Fibroblast of villous mesenchyme (primary cell): ENCODE measurements around the gene SBK2. TPM values are rescaled to one million over a fixed set of nuclear protein-coding genes. Genes with fewer than 3 reads are reported as not detected.

Source experiments
- DNase-seq: peaks from one replicate; pipeline ENCODE4 v3.0.0-alpha.2; 2010; ENCODE audit warnings: low read depth
- H3K4me3 ChIP-seq: 2 replicates; pipeline ENCODE4 v1.5.1; 2011; ENCODE audit warnings: low read depth, mild to moderate bottlenecking, low read length
- CTCF ChIP-seq: IDR thresholded peaks from 2 replicates; pipeline ENCODE4 v1.5.1; 2012; ENCODE audit warnings: low read depth, mild to moderate bottlenecking, low read length; ENCODE audit not compliant: insufficient read depth
- total RNA-seq: library from RNA; depleted of rRNA; stranded (reverse); fragments of >200 nt; gene quantifications from 2 replicates; pipeline ENCODE4 v1.2.3, GENCODE V29; 2012

Gene SBK2
- total RNA-seq, 1 donor, result not detected

- H3K4me3 ChIP-seq, result peak within 1 kb of the TSS; percentile 77
- DNase-seq, result peak; percentile 65
- TF ChIP-seq CTCF, result no peak
These were observed 52.1 kb downstream of the SBK2 start, which contains the start of gene NAT14 for GRCh38 chr19:55484593-55485438. Gene NAT14, plus strand, starts transcription at chr19:55485188. Its CDS starts 521 bp downstream, at chr19:55485709.

DNA sequence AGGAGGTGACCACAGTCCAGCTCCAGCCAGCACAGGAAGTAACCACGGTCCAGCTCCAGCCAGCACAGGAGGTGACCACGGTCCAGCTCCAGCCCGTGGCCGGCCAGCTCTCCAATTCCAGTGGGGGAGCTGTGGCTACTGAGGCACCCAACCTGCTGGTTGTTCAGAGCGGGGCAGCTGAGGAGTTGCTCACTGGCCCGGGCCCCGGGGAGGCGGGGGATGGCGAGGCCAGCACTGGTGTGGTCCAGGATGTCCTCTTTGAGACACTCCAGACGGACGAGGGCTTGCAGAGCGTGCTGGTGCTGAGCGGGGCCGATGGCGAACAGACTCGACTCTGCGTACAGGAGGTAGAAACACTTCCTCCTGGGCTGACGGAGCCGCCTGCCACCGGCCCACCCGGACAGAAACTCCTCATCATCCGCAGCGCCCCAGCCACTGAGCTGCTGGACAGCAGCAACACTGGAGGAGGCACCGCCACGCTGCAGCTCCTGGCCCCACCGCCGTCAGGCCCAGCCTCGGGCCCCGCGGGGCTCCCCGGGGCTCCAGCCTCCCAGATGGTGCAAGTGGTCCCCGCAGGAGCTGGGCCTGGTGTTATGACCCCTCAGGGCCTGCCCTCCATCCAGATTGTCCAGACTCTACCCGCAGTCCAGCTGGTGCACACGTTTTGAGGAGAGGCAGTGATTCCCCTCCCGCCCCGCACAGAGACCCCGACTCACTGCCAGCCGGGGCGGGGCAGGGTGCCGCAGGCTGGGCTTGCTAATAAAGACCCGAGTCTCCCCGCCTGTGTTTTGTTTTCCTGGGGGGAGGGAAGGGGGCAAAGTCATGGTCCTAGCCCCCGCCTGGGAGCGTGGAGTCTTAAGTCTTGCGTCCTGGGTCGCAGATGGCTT lies 53.0 kb downstream of the SBK2 start:
- no peak for TF ChIP-seq CTCF
- peak overlapping the region; percentile 77 for H3K4me3 ChIP-seq
- no peak for DNase-seq

GRCh38 chr19:55482967-55483705 lies 53.8 kb downstream of the SBK2 start:
- no peak overlapping the region for H3K4me3 ChIP-seq
- TF ChIP-seq CTCF, result no peak
- no peak for DNase-seq

GRCh38 chr19:55482156-55482961 lies 54.6 kb downstream of the SBK2 start:
- no peak for DNase-seq
- H3K4me3 ChIP-seq, result no peak overlapping the region
- TF ChIP-seq CTCF, result no peak

GRCh38 chr19:55481794-55482155 lies 55.2 kb downstream of the SBK2 start:
- no peak for DNase-seq
- no peak for TF ChIP-seq CTCF
- no peak overlapping the region for H3K4me3 ChIP-seq
